Neural crest cell (in vitro differentiated cells): ENCODE results near the gene MYO19. TPM values are rescaled to one million over a fixed set of nuclear protein-coding genes. Genes with fewer than 3 reads are reported as not detected.
"Not testable (repeated sequence)": the region's sequence is repeated elsewhere in the genome, so short reads cannot be mapped to it uniquely, and the experiment has no call there.

Source experiments
- DNase-seq: peaks from one replicate; pipeline ENCODE4 v3.0.0; 2021; ENCODE audit warnings: low read depth, mixed read lengths, low spot score
- H3K27ac Mint-ChIP-seq: one replicate; pipeline ENCODE4 v1.8.0; 2021; ENCODE audit warnings: mild to moderate bottlenecking, mixed read lengths; ENCODE audit not compliant: unreplicated experiment
- H3K27me3 Mint-ChIP-seq: 2 replicates; pipeline ENCODE4 v1.8.0; 2021; ENCODE audit warnings: low read depth, mild to moderate bottlenecking, mixed read lengths
- H3K36me3 Mint-ChIP-seq: 2 replicates; pipeline ENCODE4 v1.8.0; 2021; ENCODE audit warnings: low read depth, mild to moderate bottlenecking, mixed read lengths
- H3K4me1 Mint-ChIP-seq: 2 replicates; pipeline ENCODE4 v1.8.0; 2021; ENCODE audit warnings: mixed read lengths
- H3K4me3 Mint-ChIP-seq: one replicate; pipeline ENCODE4 v1.8.0; 2021; ENCODE audit warnings: mild to moderate bottlenecking, mixed read lengths
- H3K9me3 Mint-ChIP-seq: 2 replicates; pipeline ENCODE4 v1.8.0; 2021; ENCODE audit warnings: mixed read lengths
- CTCF ChIP-seq: fragments of 200-600 bp; sonication (generic); conservative IDR thresholded peaks from 2 replicates; pipeline ENCODE4 v1.5.0; 2021; ENCODE audit warnings: antibody characterized with exemption, mild to moderate bottlenecking
- total RNA-seq: library from RNA; stranded (reverse); gene quantifications from 2 replicates; pipeline ENCODE4 v1.2.1, GENCODE V29; 2021

Gene MYO19
- total RNA-seq, 1 donor from 2014 or later = 104 TPM

DNA sequence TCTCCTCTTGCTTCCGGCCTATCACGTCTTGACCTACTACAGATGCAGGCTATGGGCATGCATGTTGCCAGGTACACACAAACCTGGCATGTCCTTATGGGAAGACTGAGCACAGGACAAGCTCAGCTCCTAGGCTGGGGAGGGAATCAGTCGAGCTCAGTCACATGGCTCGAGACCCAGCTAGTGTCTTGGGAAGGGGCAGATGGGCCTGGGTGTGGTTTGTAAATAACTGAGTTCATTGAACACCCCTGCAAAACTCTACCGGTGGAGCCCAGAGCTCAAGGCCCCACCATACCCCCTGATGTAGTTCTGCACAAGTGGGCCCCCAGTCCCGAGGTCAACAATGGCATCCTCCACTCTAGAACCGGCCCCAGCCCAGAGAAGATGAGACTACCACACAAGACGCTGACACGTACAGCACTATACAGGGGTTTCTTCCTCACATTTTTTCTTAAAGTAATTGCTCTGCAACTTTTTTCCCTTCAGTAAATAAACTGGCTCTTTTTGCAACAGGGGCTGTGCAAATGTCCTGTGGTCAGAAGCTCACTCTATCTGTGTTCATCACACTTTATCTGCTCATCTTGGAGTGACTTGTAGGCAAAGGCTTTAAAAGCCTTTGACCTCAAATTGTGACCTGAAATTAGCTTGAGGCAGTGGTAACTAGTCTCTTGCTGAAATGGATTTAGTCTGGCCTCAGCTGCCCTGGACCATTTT is 25.2 kb downstream of the MYO19 start:
- Mint-ChIP-seq H3K36me3 (peaks cover 2% of the 10 kb centered on the region), H3K4me1 (no peaks in the 10 kb centered on the region), H3K27me3 (no peaks in the 10 kb centered on the region), H3K27ac (no peak overlapping the region), H3K4me3 (no peak overlapping the region), H3K9me3 (no peaks in the 10 kb centered on the region)
- TF ChIP-seq CTCF = no peak
- no peak for DNase-seq

GRCh38 chr17:36508439-36508838 is 26.2 kb downstream of the MYO19 start:
- DNase-seq, H3K27ac Mint-ChIP-seq, H3K9me3 Mint-ChIP-seq, H3K4me1 Mint-ChIP-seq, H3K36me3 Mint-ChIP-seq, H3K27me3 Mint-ChIP-seq: not testable (repeated sequence)
- peak overlapping the region; percentile 23 for H3K4me3 Mint-ChIP-seq

GRCh38 chr17:36507266-36507665 is 27.4 kb downstream of the MYO19 start:
- Mint-ChIP-seq H3K4me1 (peaks cover 13% of the 10 kb centered on the region), H3K27me3 (no peaks in the 10 kb centered on the region), H3K36me3 (peaks cover 10% of the 10 kb centered on the region), H3K9me3 (no peaks in the 10 kb centered on the region), H3K4me3 (no peak overlapping the region), H3K27ac (no peak overlapping the region)
- TF ChIP-seq CTCF = no peak
- DNase-seq = no peak

DNA sequence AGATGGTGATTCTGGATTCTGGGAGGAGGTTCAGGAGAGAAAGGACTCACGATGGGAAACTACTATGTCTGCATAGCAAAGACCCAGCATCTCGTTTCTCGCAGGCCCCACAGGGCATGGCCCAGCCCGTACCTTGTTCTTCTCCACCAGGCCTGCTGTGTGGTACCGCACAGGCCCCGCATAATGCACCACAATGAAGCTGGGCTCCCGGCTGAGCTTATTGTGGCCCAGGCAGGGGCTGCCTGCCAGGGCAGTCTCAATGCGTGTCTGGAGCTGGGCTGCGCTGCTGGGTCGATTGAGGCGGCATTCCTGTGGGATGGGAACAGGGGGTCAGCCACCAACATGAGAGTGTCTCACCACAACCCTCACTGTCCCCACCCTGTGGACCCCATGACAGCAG is 27.8 kb downstream of the MYO19 start:
- H3K4me3 Mint-ChIP-seq = no peak overlapping the region
- no peak for TF ChIP-seq CTCF
- H3K4me1 Mint-ChIP-seq = peaks cover 15% of the 10 kb centered on the region
- no peak overlapping the region for H3K27ac Mint-ChIP-seq
- no peaks in the 10 kb centered on the region for H3K27me3 Mint-ChIP-seq
- H3K9me3 Mint-ChIP-seq = no peaks in the 10 kb centered on the region
- DNase-seq = no peak
- H3K36me3 Mint-ChIP-seq = peaks cover 11% of the 10 kb centered on the region

- Mint-ChIP-seq H3K27ac (no peak overlapping the region), H3K36me3 (peaks cover 11% of the 10 kb centered on the region), H3K4me1 (peaks cover 15% of the 10 kb centered on the region), H3K27me3 (no peaks in the 10 kb centered on the region), H3K4me3 (no peak overlapping the region), H3K9me3 (no peaks in the 10 kb centered on the region)
- TF ChIP-seq CTCF = no peak
- DNase-seq = no peak
These were observed 28.3 kb downstream of the MYO19 start for GRCh38 chr17:36506249-36506826.

GRCh38 chr17:36505171-36505570 is 29.5 kb downstream of the MYO19 start:
- Mint-ChIP-seq H3K4me3 (no peak overlapping the region), H3K4me1 (peaks cover 15% of the 10 kb centered on the region), H3K27ac (no peak overlapping the region), H3K9me3 (no peaks in the 10 kb centered on the region), H3K36me3 (peaks cover 11% of the 10 kb centered on the region), H3K27me3 (no peaks in the 10 kb centered on the region)
- TF ChIP-seq CTCF = no peak
- DNase-seq = no peak
